ENCODE results near the gene FRMD5.

The FRMD5 gene

GRCh38 chr15:44159492-44159891, 35.6 kb downstream of the FRMD5 start:
- no peak for DNase-seq

GRCh38 chr15:44158111-44158510, 37.0 kb downstream of the FRMD5 start:
- no peak for DNase-seq

- DNase-seq = no peak
Observed at GRCh38 chr15:44157679-44158078, 37.4 kb downstream of the FRMD5 start.

- no peak for DNase-seq
Observed at GRCh38 chr15:44153352-44153751, 41.7 kb downstream of the FRMD5 start.

- DNase-seq = no peak
Observed at GRCh38 chr15:44149224-44149623, 45.8 kb downstream of the FRMD5 start.

- DNase-seq = no peak
Observed at GRCh38 chr15:44148580-44148979, 46.5 kb downstream of the FRMD5 start.

GRCh38 chr15:44147636-44148035, 47.4 kb downstream of the FRMD5 start:
- DNase-seq = no peak

- DNase-seq = no peak
Observed at GRCh38 chr15:44145495-44145894, 49.6 kb downstream of the FRMD5 start.

GRCh38 chr15:44144992-44145391, 50.1 kb downstream of the FRMD5 start:
- no peak for DNase-seq

- DNase-seq = no peak
Observed at GRCh38 chr15:44144184-44144583, 50.9 kb downstream of the FRMD5 start.

GRCh38 chr15:44137750-44138149, 57.3 kb downstream of the FRMD5 start:
- DNase-seq = no peak

- DNase-seq = no peak
Observed at GRCh38 chr15:44136991-44137477, 58.0 kb downstream of the FRMD5 start.

- no peak for DNase-seq
Observed at GRCh38 chr15:44132057-44132456, 63.0 kb downstream of the FRMD5 start.

- no peak for DNase-seq
Observed at GRCh38 chr15:44130778-44131177, 64.3 kb downstream of the FRMD5 start.

GRCh38 chr15:44129911-44130310, 65.2 kb downstream of the FRMD5 start:
- no peak for DNase-seq

- DNase-seq = no peak
Observed at GRCh38 chr15:44128443-44128842, 66.6 kb downstream of the FRMD5 start.

GRCh38 chr15:44125879-44126278, 69.2 kb downstream of the FRMD5 start:
- DNase-seq = no peak

GRCh38 chr15:44102675-44103254, 92.3 kb downstream of the FRMD5 start:
- DNase-seq = no peak

- DNase-seq = no peak
Observed at GRCh38 chr15:44101944-44102343, 93.1 kb downstream of the FRMD5 start.

GRCh38 chr15:44101286-44101685, 93.8 kb downstream of the FRMD5 start:
- DNase-seq = no peak

- DNase-seq = no peak
Observed at GRCh38 chr15:44099671-44100070, 95.4 kb downstream of the FRMD5 start.

- no peak for DNase-seq
Observed at GRCh38 chr15:44097552-44097951, 97.5 kb downstream of the FRMD5 start.

- DNase-seq = no peak
Observed at GRCh38 chr15:44096596-44096995, 98.5 kb downstream of the FRMD5 start.

- DNase-seq = no peak
Observed at GRCh38 chr15:44094781-44095180, 100.3 kb downstream of the FRMD5 start.

- DNase-seq = no peak
Observed at GRCh38 chr15:44093836-44094235, 101.2 kb downstream of the FRMD5 start.
